Neuronal stem cell (in vitro differentiated cells): Measurements from ENCODE around the gene DGKK.

Source experiments
- DNase-seq: peaks from one replicate; pipeline ENCODE4 v3.0.0-alpha.2; 2013; ENCODE audit warnings: low spot score
- H2AFZ ChIP-seq: one replicate; pipeline ENCODE4 v1.6.1; 2013; ENCODE audit warnings: mild to moderate bottlenecking, low read length, inconsistent platforms
- H2AK5ac ChIP-seq: 2 replicates; pipeline ENCODE4 v1.6.1; 2013; ENCODE audit warnings: low read depth, mild to moderate bottlenecking, inconsistent platforms, low read length, moderate library complexity, mixed read lengths
- H2BK120ac ChIP-seq: 2 replicates; pipeline ENCODE4 v1.6.1; 2013; ENCODE audit warnings: low read depth, mild to moderate bottlenecking, inconsistent platforms, low read length, moderate library complexity, mixed read lengths
- H2BK12ac ChIP-seq: one replicate; pipeline ENCODE4 v1.6.1; 2013; ENCODE audit warnings: low read length, inconsistent platforms
- H2BK15ac ChIP-seq: 2 replicates; pipeline ENCODE4 v1.6.1; 2013; ENCODE audit warnings: mild to moderate bottlenecking, low read length, inconsistent platforms, mixed read lengths
- H2BK5ac ChIP-seq: one replicate; pipeline ENCODE4 v1.6.1; 2013; ENCODE audit warnings: inconsistent platforms, mild to moderate bottlenecking, low read length, moderate library complexity
- H3K14ac ChIP-seq: one replicate; pipeline ENCODE4 v1.6.1; 2013; ENCODE audit warnings: low read length, inconsistent platforms
- H3K18ac ChIP-seq: 2 replicates; pipeline ENCODE4 v1.6.1; 2013; ENCODE audit warnings: low read length, inconsistent platforms
- H3K23ac ChIP-seq: 2 replicates; pipeline ENCODE4 v1.6.1; 2013; ENCODE audit warnings: low read depth, mild to moderate bottlenecking, mixed read lengths, low read length, inconsistent platforms; ENCODE audit not compliant: poor library complexity
- H3K27ac ChIP-seq: replicated peaks from 3 replicates; pipeline ENCODE4 v1.5.1; 2013; ENCODE audit warnings: low read length, inconsistent platforms
- H3K27me3 ChIP-seq, 3 experiments: 2 replicates each; pipeline ENCODE4 v1.6.1; 2013; ENCODE audit warnings: low read length in 3 of 3, mild to moderate bottlenecking in 2 of 3, inconsistent platforms in 1 of 3, low read depth in 1 of 3, mixed read lengths in 1 of 3, moderate library complexity in 1 of 3; ENCODE audit not compliant: control insufficient read depth in 3 of 3, insufficient read depth in 3 of 3
- H3K36me3 ChIP-seq, 2 donors: replicated peaks in 1 of 2; 2 replicates each; pipeline ENCODE4 v1.6.1; 2013; ENCODE audit warnings: low read length in 2 of 2; ENCODE audit not compliant: control insufficient read depth in 2 of 2, insufficient read depth in 2 of 2
- H3K4ac ChIP-seq: 2 replicates; pipeline ENCODE4 v1.6.1; 2013; ENCODE audit warnings: inconsistent platforms, mild to moderate bottlenecking, low read length, moderate library complexity
- H3K4me1 ChIP-seq, 2 donors: 1 replicate in 1 of 2; 2 replicates in 1 of 2; pipeline ENCODE4 v1.6.1; 2013; ENCODE audit warnings: low read length in 2 of 2, low read depth in 1 of 2; ENCODE audit not compliant: control insufficient read depth in 2 of 2, insufficient read depth in 1 of 2
- H3K4me2 ChIP-seq: one replicate; pipeline ENCODE4 v1.6.1; 2013; ENCODE audit warnings: mild to moderate bottlenecking, low read length, inconsistent platforms; ENCODE audit not compliant: insufficient read depth, poor library complexity, severe bottlenecking
- H3K4me3 ChIP-seq, 2 donors: 2 replicates each; pipeline ENCODE4 v1.5.1; 2013; ENCODE audit warnings: low read length in 2 of 2, mild to moderate bottlenecking in 2 of 2, inconsistent platforms in 1 of 2, moderate library complexity in 1 of 2
- H3K79me1 ChIP-seq: one replicate; pipeline ENCODE4 v1.6.1; 2013; ENCODE audit warnings: low read depth, mild to moderate bottlenecking, inconsistent platforms, low read length, moderate library complexity
- H3K9ac ChIP-seq: one replicate; pipeline ENCODE4 v1.6.1; 2013; ENCODE audit warnings: mild to moderate bottlenecking, low read depth, low read length, inconsistent platforms; ENCODE audit not compliant: poor library complexity
- H3K9me3 ChIP-seq, 2 donors: replicated peaks in 1 of 2; 2 replicates each; pipeline versions ENCODE3 to v1.6.1; 2013; ENCODE audit warnings: low read length in 2 of 2, mild to moderate bottlenecking in 2 of 2, inconsistent platforms in 1 of 2, low read depth in 1 of 2, mixed read lengths in 1 of 2, moderate library complexity in 1 of 2; ENCODE audit not compliant: control insufficient read depth in 2 of 2, insufficient read depth in 1 of 2
- H4K8ac ChIP-seq: one replicate; pipeline ENCODE4 v1.6.1; 2013; ENCODE audit warnings: low read depth, mild to moderate bottlenecking, inconsistent platforms, low read length, moderate library complexity
- H4K91ac ChIP-seq: one replicate; pipeline ENCODE4 v1.6.1; 2013; ENCODE audit warnings: low read length, low read depth, mild to moderate bottlenecking, inconsistent platforms; ENCODE audit not compliant: poor library complexity
- WGBS, 2 donors: extraction: QIAGEN DNeasy Blood & Tissue Kit; methylation state at CpG; one replicate each; pipeline ENCODE4 v1.1.7; 2013; ENCODE audit warnings: missing lambda C conversion rate in 2 of 2, mixed read lengths in 1 of 2; ENCODE audit not compliant: insufficient read length in 2 of 2, insufficient replicate concordance in 1 of 2; ENCODE audit errors: extremely low coverage in 2 of 2; 5-methylcytosine and 5-hydroxymethylcytosine counted together

DGKK gene

DNA sequence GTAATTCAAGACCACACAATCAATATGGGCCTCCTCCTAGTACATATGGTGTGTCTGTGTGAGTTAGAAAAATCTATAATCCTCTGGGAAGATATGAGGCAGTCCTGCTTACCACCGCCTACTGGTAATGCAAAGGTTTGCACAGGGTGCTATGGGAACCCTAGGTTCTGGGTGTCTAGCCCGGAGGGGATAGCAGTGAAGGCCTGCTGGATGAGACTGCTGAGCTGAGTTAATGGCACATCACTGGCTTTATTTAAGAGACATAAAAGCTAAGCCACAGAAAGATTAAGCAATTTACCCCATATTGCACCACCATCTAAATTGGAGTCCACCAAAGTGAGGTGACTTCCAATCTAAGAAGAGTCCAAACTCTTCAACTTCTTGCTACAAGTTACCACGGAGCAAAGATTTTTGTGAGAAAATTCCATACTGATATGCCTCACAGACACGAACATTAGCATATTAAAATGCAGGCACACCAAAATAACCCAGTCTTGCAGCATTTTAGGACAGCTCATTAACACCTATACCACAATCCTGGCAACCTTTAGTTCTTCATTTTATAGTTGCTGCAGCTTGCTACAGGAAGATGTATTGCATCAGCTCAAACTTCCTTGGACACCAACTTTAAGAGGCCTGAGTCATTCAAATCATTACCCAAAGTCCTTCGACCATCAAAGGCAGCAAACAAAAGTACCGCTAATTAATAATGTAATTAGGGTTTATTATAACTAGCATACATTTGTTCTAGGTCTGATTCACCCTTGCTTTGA, 13.7 kb downstream of the DGKK start:
- Histone ChIP-seq H3K4ac (no peak overlapping the region), H3K79me1 (no peaks in the 10 kb centered on the region), H3K4me1 (no peaks in the 10 kb centered on the region), H3K9ac (no peak overlapping the region), H3K4me2 (no peak overlapping the region), H3K9me3 (no peaks in the 10 kb centered on the region), H2BK5ac (no peak overlapping the region), H2BK120ac (no peak overlapping the region), H3K27me3 (peaks cover 0 to 35% (median 0%) of the 10 kb centered on the region in 3 experiments), H2BK12ac (no peak overlapping the region), H2AK5ac (no peak overlapping the region), H2BK15ac (no peak overlapping the region), H3K4me3 (no peak overlapping the region), H3K36me3 (no peaks in the 10 kb centered on the region), H3K27ac (no peak overlapping the region), H3K18ac (no peak overlapping the region), H3K14ac (no peak overlapping the region), H2AFZ (no peak overlapping the region), H4K91ac (no peak overlapping the region), H4K8ac (no peak overlapping the region), H3K23ac (no peak overlapping the region)
- no peak for DNase-seq
- WGBS, 2 donors: no CpG with 5 or more reads among the region's 6 CpGs

DNA sequence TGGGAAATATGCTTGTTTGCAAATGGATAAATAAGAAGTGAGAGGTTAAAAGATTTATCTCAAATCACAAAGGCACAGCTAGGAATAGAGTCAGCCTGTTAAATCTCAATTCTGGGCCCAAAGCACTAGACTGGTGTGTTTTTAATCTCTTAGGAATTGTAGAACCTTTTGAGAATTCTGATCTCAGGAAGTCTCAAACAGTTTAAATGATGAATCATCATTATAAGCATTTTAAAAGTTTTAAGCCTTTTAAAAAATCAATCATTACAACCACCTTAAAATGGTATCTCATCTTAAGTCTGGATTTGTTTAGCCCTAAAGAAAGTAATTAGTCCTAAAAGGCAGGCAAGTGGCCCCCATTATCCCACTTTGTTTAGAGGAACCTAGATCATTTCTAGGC, 17.8 kb downstream of the DGKK start:
- Histone ChIP-seq H4K91ac (no peak overlapping the region), H3K9ac (no peak overlapping the region), H2BK12ac (no peak overlapping the region), H3K9me3 (no peaks in the 10 kb centered on the region), H3K4me2 (no peak overlapping the region), H3K18ac (no peak overlapping the region), H2AK5ac (no peak overlapping the region), H3K36me3 (no peaks in the 10 kb centered on the region), H3K14ac (no peak overlapping the region), H3K27me3 (peaks cover 0 to 7% (median 0%) of the 10 kb centered on the region in 3 experiments), H2AFZ (no peak overlapping the region), H3K79me1 (no peaks in the 10 kb centered on the region), H3K4ac (no peak overlapping the region), H3K4me3 (no peak overlapping the region), H3K27ac (no peak overlapping the region), H3K4me1 (no peaks in the 10 kb centered on the region), H2BK120ac (no peak overlapping the region), H2BK5ac (no peak overlapping the region), H3K23ac (no peak overlapping the region), H2BK15ac (no peak overlapping the region), H4K8ac (no peak overlapping the region)
- no peak for DNase-seq

DNA sequence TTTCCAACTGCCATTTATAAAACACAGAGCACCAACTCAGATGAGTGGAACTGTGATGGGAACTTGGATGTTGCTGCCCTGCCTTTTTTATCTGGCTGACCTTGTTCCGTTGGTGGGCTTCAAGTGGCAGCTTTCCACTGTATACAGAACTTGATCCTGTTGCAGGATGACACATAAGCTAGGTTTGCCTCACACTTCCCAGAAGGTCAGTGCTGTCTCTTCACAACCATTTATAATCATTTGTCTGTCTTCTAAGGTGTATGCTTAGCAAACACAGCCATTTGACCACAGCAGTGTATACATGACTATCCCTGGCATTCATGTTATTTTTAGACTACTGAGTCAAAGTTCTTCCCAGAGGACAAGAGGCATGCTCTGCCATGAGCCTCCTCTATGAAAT, 20.3 kb downstream of the DGKK start:
- no peak overlapping the region for H4K8ac ChIP-seq
- no peaks in the 10 kb centered on the region for H3K4me1 ChIP-seq
- H3K23ac ChIP-seq: no peak overlapping the region
- no peak overlapping the region for H3K4me3 ChIP-seq
- H3K27ac ChIP-seq: no peak overlapping the region
- no peak overlapping the region for H2BK5ac ChIP-seq
- no peak overlapping the region for H4K91ac ChIP-seq
- no peaks in the 10 kb centered on the region for H3K79me1 ChIP-seq
- no peak overlapping the region for H3K4me2 ChIP-seq
- no peak overlapping the region for H3K4ac ChIP-seq
- H3K14ac ChIP-seq: no peak overlapping the region
- H3K9ac ChIP-seq: no peak overlapping the region
- H3K18ac ChIP-seq: no peak overlapping the region
- H2BK15ac ChIP-seq: no peak overlapping the region
- H2AFZ ChIP-seq: no peak overlapping the region
- no peak overlapping the region for H2BK12ac ChIP-seq
- no peak overlapping the region for H2BK120ac ChIP-seq
- H3K9me3 ChIP-seq: no peaks in the 10 kb centered on the region
- DNase-seq: no peak
- WGBS, 2 donors: no CpG with 5 or more reads among the region's 1 CpG
- peaks cover 0 to 5% (median 0%) of the 10 kb centered on the region in 3 experiments for H3K27me3 ChIP-seq
- H3K36me3 ChIP-seq: no peaks in the 10 kb centered on the region
- H2AK5ac ChIP-seq: no peak overlapping the region

DNA sequence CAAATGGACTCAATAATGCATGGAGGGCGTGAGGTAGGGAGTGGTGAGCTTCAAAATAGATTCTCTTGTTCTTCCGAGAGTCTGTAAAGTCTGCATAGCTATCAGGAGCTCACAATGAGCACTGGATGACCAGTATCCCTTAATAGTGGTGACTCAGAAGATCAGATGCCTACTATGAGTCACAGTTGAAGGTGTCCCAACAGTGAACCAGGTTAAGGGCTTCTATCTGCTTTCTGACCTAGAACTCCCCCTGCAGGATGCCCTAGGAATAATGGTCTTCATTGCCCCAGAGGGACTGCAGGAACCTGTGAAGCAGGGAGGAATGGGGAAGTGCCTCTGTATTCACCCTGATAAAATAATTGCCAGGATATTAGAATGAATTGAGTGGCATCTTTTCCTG, 22.1 kb downstream of the DGKK start:
- H2BK120ac ChIP-seq: no peak overlapping the region
- no peak overlapping the region for H2BK15ac ChIP-seq
- no peak overlapping the region for H2AK5ac ChIP-seq
- H3K27me3 ChIP-seq: peaks cover 0 to 5% (median 0%) of the 10 kb centered on the region in 3 experiments
- no peak for DNase-seq
- no peaks in the 10 kb centered on the region for H3K79me1 ChIP-seq
- H3K4me3 ChIP-seq: no peak overlapping the region
- H3K36me3 ChIP-seq: no peaks in the 10 kb centered on the region
- H3K9me3 ChIP-seq: no peaks in the 10 kb centered on the region
- no peak overlapping the region for H3K18ac ChIP-seq
- no peak overlapping the region for H2BK12ac ChIP-seq
- no peak overlapping the region for H3K9ac ChIP-seq
- H2AFZ ChIP-seq: no peak overlapping the region
- no peak overlapping the region for H3K4ac ChIP-seq
- no peak overlapping the region for H3K14ac ChIP-seq
- WGBS, 2 donors: no CpG with 5 or more reads among the region's 2 CpGs
- H3K4me2 ChIP-seq: no peak overlapping the region
- H4K91ac ChIP-seq: no peak overlapping the region
- no peak overlapping the region for H3K27ac ChIP-seq
- no peak overlapping the region for H4K8ac ChIP-seq
- H3K4me1 ChIP-seq: no peaks in the 10 kb centered on the region
- no peak overlapping the region for H2BK5ac ChIP-seq
- no peak overlapping the region for H3K23ac ChIP-seq
